Measurements from ENCODE around the gene FLCN.
A peak's percentile ranks its signal among the peaks of the same experiment; 100 is the strongest.

Gene FLCN

GRCh38 chr17:17182598-17183136 lies 54.3 kb downstream of the FLCN start:
- no peak for DNase-seq

- DNase-seq, result no peak
Observed at GRCh38 chr17:17181666-17182597, 55.0 kb downstream of the FLCN start.

GRCh38 chr17:17180741-17181525 lies 56.0 kb downstream of the FLCN start:
- no peak for DNase-seq

- no peak for DNase-seq
Observed at GRCh38 chr17:17180141-17180603, 56.8 kb downstream of the FLCN start.

- DNase-seq, result no peak
Observed at GRCh38 chr17:17179371-17179827, 57.6 kb downstream of the FLCN start.

- DNase-seq, result no peak
Observed at GRCh38 chr17:17177176-17177575, 59.8 kb downstream of the FLCN start.

- no peak for DNase-seq
Observed at GRCh38 chr17:17176341-17176740, 60.6 kb downstream of the FLCN start.

GRCh38 chr17:17175917-17176316 lies 61.1 kb downstream of the FLCN start:
- DNase-seq, result peak; percentile 61

GRCh38 chr17:17175340-17175739 lies 61.6 kb downstream of the FLCN start:
- DNase-seq, result no peak

GRCh38 chr17:17173921-17174320 lies 63.0 kb downstream of the FLCN start:
- DNase-seq, result no peak

- DNase-seq, result peak; percentile 86
Observed at GRCh38 chr17:17172990-17173389, 64.0 kb downstream of the FLCN start.

GRCh38 chr17:17172001-17172939 lies 64.7 kb downstream of the FLCN start:
- peak; percentile 3 for DNase-seq

- no peak for DNase-seq
Observed at GRCh38 chr17:17171186-17171585, 65.8 kb downstream of the FLCN start.

- no peak for DNase-seq
Observed at GRCh38 chr17:17170346-17170985, 66.5 kb downstream of the FLCN start.

GRCh38 chr17:17169396-17169795 lies 67.6 kb downstream of the FLCN start:
- no peak for DNase-seq

GRCh38 chr17:17168401-17168800 lies 68.6 kb downstream of the FLCN start:
- DNase-seq, result no peak

- DNase-seq, result no peak
Observed at GRCh38 chr17:17167986-17168385, 69.0 kb downstream of the FLCN start.

GRCh38 chr17:17167356-17167755 lies 69.6 kb downstream of the FLCN start:
- DNase-seq, result no peak

GRCh38 chr17:17166446-17166845 lies 70.5 kb downstream of the FLCN start:
- DNase-seq, result no peak

GRCh38 chr17:17165666-17166308 lies 71.2 kb downstream of the FLCN start:
- no peak for DNase-seq

- DNase-seq, result no peak
Observed at GRCh38 chr17:17164676-17165075, 72.3 kb downstream of the FLCN start.

Measured in MV-4-11 (cell line).